Inferior parietal cortex (tissue), 1 donor: ENCODE data around the gene TMEM95.
A peak's percentile ranks its signal among the peaks of the same experiment; 100 is the strongest.

Source experiments
- DNase-seq: peaks from one replicate; pipeline ENCODE4 v3.0.0-alpha.2; 2016; ENCODE audit errors: extremely low spot score

The TMEM95 gene

GRCh38 chr17:7403977-7404736 is 49.2 kb downstream of the TMEM95 start, which contains the start of gene TMEM256:
Gene TMEM256, minus strand, starts transcription at chr17:7404097. Its CDS starts 13 bp downstream, at chr17:7404084.
- DNase-seq: peak; percentile 98

- no peak for DNase-seq
Observed at GRCh38 chr17:7404737-7405349, 49.9 kb downstream of the TMEM95 start.

- peak; percentile 12 for DNase-seq
Observed at GRCh38 chr17:7405350-7406234, 50.6 kb downstream of the TMEM95 start.

GRCh38 chr17:7406235-7406825 is 51.4 kb downstream of the TMEM95 start:
- DNase-seq: no peak
